SK-N-SH treated with all-trans-retinoic acid at 6 μM for 48 hours (cell line): ENCODE measurements around the gene CLUH.

Source experiments
- ATAC-seq: fragments of 200-7000 bp; cut with Tn5 transposase; 3 replicates; pipeline ENCODE4 v1.9.1; 2020; ENCODE audit warnings: mild to moderate bottlenecking, moderate library complexity
- ARNTL ChIP-seq: fragments of 450-650 bp; formaldehyde crosslinking; IDR thresholded peaks from 2 replicates; pipeline ENCODE4 v1.5.0; 2020; ENCODE audit warnings: low read depth, mild to moderate bottlenecking, moderate library complexity, borderline replicate concordance
- BACH2 ChIP-seq: fragments of 250-450 bp; sonication (Bioruptor Pico); IDR thresholded peaks from 2 replicates; pipeline ENCODE4 v1.9.0; 2021; ENCODE audit warnings: mild to moderate bottlenecking, borderline replicate concordance
- CREB5 ChIP-seq: fragments of 250-450 bp; sonication (Bioruptor Pico); IDR thresholded peaks from 2 replicates; pipeline ENCODE4 v1.5.1; 2020; ENCODE audit warnings: low read depth, mild to moderate bottlenecking, moderate library complexity
- CSDC2 ChIP-seq: fragments of 250-450 bp; sonication (Bioruptor Pico); IDR thresholded peaks from 2 replicates; pipeline ENCODE4 v1.5.0; 2020; ENCODE audit warnings: mild to moderate bottlenecking, moderate library complexity
- ESRRG ChIP-seq: fragments of 250-450 bp; sonication (Bioruptor Pico); IDR thresholded peaks from 2 replicates; pipeline ENCODE4 v1.6.1; 2021; ENCODE audit warnings: mild to moderate bottlenecking
- GLIS3 ChIP-seq: fragments of 250-450 bp; sonication (Bioruptor Pico); IDR thresholded peaks from 2 replicates; pipeline ENCODE4 v1.5.0; 2020; ENCODE audit warnings: mild to moderate bottlenecking, moderate library complexity
- ISL1 ChIP-seq: fragments of 250-450 bp; sonication (Bioruptor Pico); IDR thresholded peaks from 2 replicates; pipeline ENCODE4 v2.1.2; 2022; ENCODE audit warnings: mild to moderate bottlenecking, moderate library complexity
- OSR1 ChIP-seq: fragments of 250-450 bp; sonication (Bioruptor Pico); IDR thresholded peaks from 2 replicates; pipeline ENCODE4 v1.8.0; 2022; ENCODE audit warnings: moderate library complexity, mild to moderate bottlenecking, inconsistent platforms
- PATZ1 ChIP-seq: fragments of 250-450 bp; sonication (Bioruptor Pico); IDR thresholded peaks from 2 replicates; pipeline ENCODE4 v1.8.0; 2020; ENCODE audit warnings: mild to moderate bottlenecking, moderate library complexity, borderline replicate concordance
- POU6F1 ChIP-seq: fragments of 250-450 bp; sonication (Bioruptor Pico); IDR thresholded peaks from 2 replicates; pipeline ENCODE4 v1.8.0; 2021; ENCODE audit warnings: low read depth, mild to moderate bottlenecking, moderate library complexity, borderline replicate concordance
- PPARA ChIP-seq: fragments of 250-450 bp; sonication (Bioruptor Pico); IDR thresholded peaks from 2 replicates; pipeline ENCODE4 v1.5.0; 2020; ENCODE audit warnings: mild to moderate bottlenecking, borderline replicate concordance
- RARB ChIP-seq: fragments of 250-450 bp; sonication (Bioruptor Pico); IDR thresholded peaks from 2 replicates; pipeline ENCODE4 v1.8.0; 2021; ENCODE audit warnings: mild to moderate bottlenecking, moderate library complexity
- SNAI2 ChIP-seq: fragments of 250-450 bp; sonication (Bioruptor Pico); IDR thresholded peaks from 2 replicates; pipeline ENCODE4 v1.5.0; 2020; ENCODE audit warnings: mild to moderate bottlenecking, moderate library complexity
- TCF4 ChIP-seq: fragments of 250-450 bp; sonication (Bioruptor Pico); IDR thresholded peaks from 2 replicates; pipeline ENCODE4 v1.8.0; 2021; ENCODE audit warnings: mild to moderate bottlenecking, moderate library complexity, borderline replicate concordance
- TOX ChIP-seq: fragments of 250-450 bp; sonication (Bioruptor Pico); IDR thresholded peaks from 2 replicates; pipeline ENCODE4 v1.8.0; 2021; ENCODE audit warnings: mild to moderate bottlenecking, moderate library complexity, borderline replicate concordance
- TSHZ2 ChIP-seq: fragments of 250-450 bp; sonication (Bioruptor Pico); IDR thresholded peaks from 2 replicates; pipeline ENCODE4 v1.5.0; 2020; ENCODE audit warnings: mild to moderate bottlenecking, moderate library complexity
- ZC3H10 ChIP-seq: fragments of 250-450 bp; sonication (Bioruptor Pico); IDR thresholded peaks from 2 replicates; pipeline ENCODE4 v1.5.1; 2021; ENCODE audit warnings: mild to moderate bottlenecking, moderate library complexity
- ZFP30 ChIP-seq: fragments of 450-650 bp; formaldehyde crosslinking; IDR thresholded peaks from 2 replicates; pipeline ENCODE4 v1.5.0; 2022; ENCODE audit warnings: mild to moderate bottlenecking, moderate library complexity
- ZNF565 ChIP-seq: fragments of 450-650 bp; formaldehyde crosslinking; conservative IDR thresholded peaks from 2 replicates; pipeline ENCODE4 v1.5.0; 2020; ENCODE audit warnings: low read depth, mild to moderate bottlenecking, moderate library complexity
- ZNF70 ChIP-seq: fragments of 450-650 bp; formaldehyde crosslinking; IDR thresholded peaks from 2 replicates; pipeline ENCODE4 v1.5.0; 2020; ENCODE audit warnings: mild to moderate bottlenecking, moderate library complexity

CLUH gene

GRCh38 chr17:2710071-2710802 is 1.3 kb downstream of the CLUH start:
- TF ChIP-seq BACH2 (CRISPR knock-in tag) (no peak), TCF4 (CRISPR knock-in tag) (no peak), ZNF70 (no peak), ZFP30 (no peak), TSHZ2 (CRISPR knock-in tag) (no peak), ESRRG (CRISPR knock-in tag) (no peak), RARB (CRISPR knock-in tag) (no peak), CSDC2 (CRISPR knock-in tag) (no peak), SNAI2 (CRISPR knock-in tag) (no peak), OSR1 (CRISPR knock-in tag) (no peak), GLIS3 (no peak), PATZ1 (CRISPR knock-in tag) (no peak), ZNF565 (no peak), PPARA (no peak), ISL1 (no peak), ZC3H10 (CRISPR knock-in tag) (no peak), TOX (CRISPR knock-in tag) (no peak), ARNTL (no peak)
- no peak for ATAC-seq

GRCh38 chr17:2709183-2709661 is 2.3 kb downstream of the CLUH start:
- no peak for ATAC-seq
- TF ChIP-seq ZC3H10 (CRISPR knock-in tag) (no peak), ISL1 (no peak)

GRCh38 chr17:2708585-2709182 is 2.9 kb downstream of the CLUH start:
- TF ChIP-seq TOX (CRISPR knock-in tag) (no peak), ESRRG (CRISPR knock-in tag) (no peak), POU6F1 (CRISPR knock-in tag) (no peak), PPARA (no peak), BACH2 (CRISPR knock-in tag) (no peak), RARB (CRISPR knock-in tag) (no peak)
- ATAC-seq: no peak

GRCh38 chr17:2707721-2708584 is 3.6 kb downstream of the CLUH start:
- no peak for ATAC-seq
- no peak for TF ChIP-seq CREB5 (CRISPR knock-in tag)
- no peak for TF ChIP-seq ZC3H10 (CRISPR knock-in tag)
- TF ChIP-seq CSDC2 (CRISPR knock-in tag): no peak
- TF ChIP-seq TCF4 (CRISPR knock-in tag): no peak
- TF ChIP-seq OSR1 (CRISPR knock-in tag): no peak
- TF ChIP-seq ZFP30: no peak
- no peak for TF ChIP-seq TOX (CRISPR knock-in tag)
- TF ChIP-seq ISL1: no peak
- no peak for TF ChIP-seq PPARA
- no peak for TF ChIP-seq RARB (CRISPR knock-in tag)
- TF ChIP-seq POU6F1 (CRISPR knock-in tag): no peak
- no peak for TF ChIP-seq SNAI2 (CRISPR knock-in tag)
- TF ChIP-seq ESRRG (CRISPR knock-in tag): no peak
- no peak for TF ChIP-seq ARNTL
- TF ChIP-seq PATZ1 (CRISPR knock-in tag): no peak
